ENCODE measurements around the gene CIDEB. TPM values are rescaled to one million over a fixed set of nuclear protein-coding genes. Genes with fewer than 3 reads are reported as not detected.

Gene CIDEB
- total and polyA plus RNA-seq, 10 of the 15 experiments (the other 5 are each of a cell fraction or from before 2014, with no cell fraction given) = 0.34 to 6.3 (median 3.2) TPM

DNA sequence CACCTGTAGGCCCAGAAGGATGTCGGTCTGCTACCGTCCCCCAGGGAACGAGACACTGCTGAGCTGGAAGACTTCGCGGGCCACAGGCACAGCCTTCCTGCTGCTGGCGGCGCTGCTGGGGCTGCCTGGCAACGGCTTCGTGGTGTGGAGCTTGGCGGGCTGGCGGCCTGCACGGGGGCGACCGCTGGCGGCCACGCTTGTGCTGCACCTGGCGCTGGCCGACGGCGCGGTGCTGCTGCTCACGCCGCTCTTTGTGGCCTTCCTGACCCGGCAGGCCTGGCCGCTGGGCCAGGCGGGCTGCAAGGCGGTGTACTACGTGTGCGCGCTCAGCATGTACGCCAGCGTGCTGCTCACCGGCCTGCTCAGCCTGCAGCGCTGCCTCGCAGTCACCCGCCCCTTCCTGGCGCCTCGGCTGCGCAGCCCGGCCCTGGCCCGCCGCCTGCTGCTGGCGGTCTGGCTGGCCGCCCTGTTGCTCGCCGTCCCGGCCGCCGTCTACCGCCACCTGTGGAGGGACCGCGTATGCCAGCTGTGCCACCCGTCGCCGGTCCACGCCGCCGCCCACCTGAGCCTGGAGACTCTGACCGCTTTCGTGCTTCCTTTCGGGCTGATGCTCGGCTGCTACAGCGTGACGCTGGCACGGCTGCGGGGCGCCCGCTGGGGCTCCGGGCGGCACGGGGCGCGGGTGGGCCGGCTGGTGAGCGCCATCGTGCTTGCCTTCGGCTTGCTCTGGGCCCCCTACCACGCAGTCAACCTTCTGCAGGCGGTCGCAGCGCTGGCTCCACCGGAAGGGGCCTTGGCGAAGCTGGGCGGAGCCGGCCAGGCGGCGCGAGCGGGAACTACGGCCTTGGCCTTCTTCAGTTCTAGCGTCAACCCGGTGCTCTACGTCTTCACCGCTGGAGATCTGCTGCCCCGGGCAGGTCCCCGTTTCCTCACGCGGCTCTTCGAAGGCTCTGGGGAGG lies 3.1 kb upstream of the CIDEB start, which contains the start of gene LTB4R (continued):
- TF ChIP-seq PAX8 (IDR thresholded peaks at IDR 0.05) (no peak), IKZF1 (conservative IDR thresholded peaks at IDR 0.05) (peak; percentile 72; the same call in 1 of the 2 replicates), NFXL1 (IDR thresholded peaks at IDR 0.05; ENCODE audit: borderline replicate concordance) (no peak), BMI1 (IDR thresholded peaks at IDR 0.05; ENCODE audit: borderline replicate concordance) (no peak), RAD21 (IDR thresholded peaks at IDR 0.05; ENCODE audit: insufficient read depth, low read depth, low read length) (no peak), CHD1 (IDR thresholded peaks at IDR 0.05; ENCODE audit: low read depth, low read length) (no peak), SMC3 (IDR thresholded peaks at IDR 0.05; ENCODE audit: borderline replicate concordance, low read length) (no peak), RAD51 (IDR thresholded peaks at IDR 0.05) (no peak), PML (IDR thresholded peaks at IDR 0.05; ENCODE audit: low read length) (no peak), DPF2 (IDR thresholded peaks at IDR 0.05) (no peak; the same call in none of the 2 replicates), LARP7 (IDR thresholded peaks at IDR 0.05) (peak; percentile 66), JUNB (IDR thresholded peaks at IDR 0.05) (no peak)
- TF ChIP-seq, protein P1, sequence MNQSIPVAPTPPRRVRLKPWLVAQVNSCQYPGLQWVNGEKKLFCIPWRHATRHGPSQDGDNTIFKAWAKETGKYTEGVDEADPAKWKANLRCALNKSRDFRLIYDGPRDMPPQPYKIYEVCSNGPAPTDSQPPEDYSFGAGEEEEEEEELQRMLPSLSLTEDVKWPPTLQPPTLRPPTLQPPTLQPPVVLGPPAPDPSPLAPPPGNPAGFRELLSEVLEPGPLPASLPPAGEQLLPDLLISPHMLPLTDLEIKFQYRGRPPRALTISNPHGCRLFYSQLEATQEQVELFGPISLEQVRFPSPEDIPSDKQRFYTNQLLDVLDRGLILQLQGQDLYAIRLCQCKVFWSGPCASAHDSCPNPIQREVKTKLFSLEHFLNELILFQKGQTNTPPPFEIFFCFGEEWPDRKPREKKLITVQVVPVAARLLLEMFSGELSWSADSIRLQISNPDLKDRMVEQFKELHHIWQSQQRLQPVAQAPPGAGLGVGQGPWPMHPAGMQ (IDR thresholded peaks at IDR 0.05; ENCODE audit: borderline replicate concordance) = no peak
- TF ChIP-seq, protein P2, sequence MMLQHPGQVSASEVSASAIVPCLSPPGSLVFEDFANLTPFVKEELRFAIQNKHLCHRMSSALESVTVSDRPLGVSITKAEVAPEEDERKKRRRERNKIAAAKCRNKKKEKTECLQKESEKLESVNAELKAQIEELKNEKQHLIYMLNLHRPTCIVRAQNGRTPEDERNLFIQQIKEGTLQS (IDR thresholded peaks at IDR 0.05; ENCODE audit: borderline replicate concordance, extremely low read depth, low read depth, low read length) = no peak
- TF ChIP-seq, protein P3, sequence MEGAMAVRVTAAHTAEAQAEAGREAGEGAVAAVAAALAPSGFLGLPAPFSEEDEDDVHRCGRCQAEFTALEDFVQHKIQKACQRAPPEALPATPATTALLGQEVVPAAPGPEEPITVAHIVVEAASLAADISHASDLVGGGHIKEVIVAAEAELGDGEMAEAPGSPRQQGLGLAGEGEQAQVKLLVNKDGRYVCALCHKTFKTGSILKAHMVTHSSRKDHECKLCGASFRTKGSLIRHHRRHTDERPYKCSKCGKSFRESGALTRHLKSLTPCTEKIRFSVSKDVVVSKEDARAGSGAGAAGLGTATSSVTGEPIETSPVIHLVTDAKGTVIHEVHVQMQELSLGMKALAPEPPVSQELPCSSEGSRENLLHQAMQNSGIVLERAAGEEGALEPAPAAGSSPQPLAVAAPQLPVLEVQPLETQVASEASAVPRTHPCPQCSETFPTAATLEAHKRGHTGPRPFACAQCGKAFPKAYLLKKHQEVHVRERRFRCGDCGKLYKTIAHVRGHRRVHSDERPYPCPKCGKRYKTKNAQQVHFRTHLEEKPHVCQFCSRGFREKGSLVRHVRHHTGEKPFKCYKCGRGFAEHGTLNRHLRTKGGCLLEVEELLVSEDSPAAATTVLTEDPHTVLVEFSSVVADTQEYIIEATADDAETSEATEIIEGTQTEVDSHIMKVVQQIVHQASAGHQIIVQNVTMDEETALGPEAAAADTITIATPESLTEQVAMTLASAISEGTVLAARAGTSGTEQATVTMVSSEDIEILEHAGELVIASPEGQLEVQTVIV (IDR thresholded peaks at IDR 0.05; ENCODE audit: borderline replicate concordance, partially characterized antibody) = no peak
- TF ChIP-seq, protein P4, sequence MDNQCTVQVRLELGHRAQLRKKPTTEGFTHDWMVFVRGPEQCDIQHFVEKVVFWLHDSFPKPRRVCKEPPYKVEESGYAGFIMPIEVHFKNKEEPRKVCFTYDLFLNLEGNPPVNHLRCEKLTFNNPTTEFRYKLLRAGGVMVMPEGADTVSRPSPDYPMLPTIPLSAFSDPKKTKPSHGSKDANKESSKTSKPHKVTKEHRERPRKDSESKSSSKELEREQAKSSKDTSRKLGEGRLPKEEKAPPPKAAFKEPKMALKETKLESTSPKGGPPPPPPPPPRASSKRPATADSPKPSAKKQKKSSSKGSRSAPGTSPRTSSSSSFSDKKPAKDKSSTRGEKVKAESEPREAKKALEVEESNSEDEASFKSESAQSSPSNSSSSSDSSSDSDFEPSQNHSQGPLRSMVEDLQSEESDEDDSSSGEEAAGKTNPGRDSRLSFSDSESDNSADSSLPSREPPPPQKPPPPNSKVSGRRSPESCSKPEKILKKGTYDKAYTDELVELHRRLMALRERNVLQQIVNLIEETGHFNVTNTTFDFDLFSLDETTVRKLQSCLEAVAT (IDR thresholded peaks at IDR 0.05) = no peak
- TF ChIP-seq, protein P5, sequence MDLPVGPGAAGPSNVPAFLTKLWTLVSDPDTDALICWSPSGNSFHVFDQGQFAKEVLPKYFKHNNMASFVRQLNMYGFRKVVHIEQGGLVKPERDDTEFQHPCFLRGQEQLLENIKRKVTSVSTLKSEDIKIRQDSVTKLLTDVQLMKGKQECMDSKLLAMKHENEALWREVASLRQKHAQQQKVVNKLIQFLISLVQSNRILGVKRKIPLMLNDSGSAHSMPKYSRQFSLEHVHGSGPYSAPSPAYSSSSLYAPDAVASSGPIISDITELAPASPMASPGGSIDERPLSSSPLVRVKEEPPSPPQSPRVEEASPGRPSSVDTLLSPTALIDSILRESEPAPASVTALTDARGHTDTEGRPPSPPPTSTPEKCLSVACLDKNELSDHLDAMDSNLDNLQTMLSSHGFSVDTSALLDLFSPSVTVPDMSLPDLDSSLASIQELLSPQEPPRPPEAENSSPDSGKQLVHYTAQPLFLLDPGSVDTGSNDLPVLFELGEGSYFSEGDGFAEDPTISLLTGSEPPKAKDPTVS (IDR thresholded peaks at IDR 0.05; ENCODE audit: low read depth, low read length) = no peak
- TF ChIP-seq, protein P6, sequence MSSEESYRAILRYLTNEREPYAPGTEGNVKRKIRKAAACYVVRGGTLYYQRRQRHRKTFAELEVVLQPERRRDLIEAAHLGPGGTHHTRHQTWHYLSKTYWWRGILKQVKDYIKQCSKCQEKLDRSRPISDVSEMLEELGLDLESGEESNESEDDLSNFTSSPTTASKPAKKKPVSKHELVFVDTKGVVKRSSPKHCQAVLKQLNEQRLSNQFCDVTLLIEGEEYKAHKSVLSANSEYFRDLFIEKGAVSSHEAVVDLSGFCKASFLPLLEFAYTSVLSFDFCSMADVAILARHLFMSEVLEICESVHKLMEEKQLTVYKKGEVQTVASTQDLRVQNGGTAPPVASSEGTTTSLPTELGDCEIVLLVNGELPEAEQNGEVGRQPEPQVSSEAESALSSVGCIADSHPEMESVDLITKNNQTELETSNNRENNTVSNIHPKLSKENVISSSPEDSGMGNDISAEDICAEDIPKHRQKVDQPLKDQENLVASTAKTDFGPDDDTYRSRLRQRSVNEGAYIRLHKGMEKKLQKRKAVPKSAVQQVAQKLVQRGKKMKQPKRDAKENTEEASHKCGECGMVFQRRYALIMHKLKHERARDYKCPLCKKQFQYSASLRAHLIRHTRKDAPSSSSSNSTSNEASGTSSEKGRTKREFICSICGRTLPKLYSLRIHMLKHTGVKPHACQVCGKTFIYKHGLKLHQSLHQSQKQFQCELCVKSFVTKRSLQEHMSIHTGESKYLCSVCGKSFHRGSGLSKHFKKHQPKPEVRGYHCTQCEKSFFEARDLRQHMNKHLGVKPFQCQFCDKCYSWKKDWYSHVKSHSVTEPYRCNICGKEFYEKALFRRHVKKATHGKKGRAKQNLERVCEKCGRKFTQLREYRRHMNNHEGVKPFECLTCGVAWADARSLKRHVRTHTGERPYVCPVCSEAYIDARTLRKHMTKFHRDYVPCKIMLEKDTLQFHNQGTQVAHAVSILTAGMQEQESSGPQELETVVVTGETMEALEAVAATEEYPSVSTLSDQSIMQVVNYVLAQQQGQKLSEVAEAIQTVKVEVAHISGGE (CRISPR knock-in tag; IDR thresholded peaks at IDR 0.05) = no peak
